PFSK-1 (cell line): ENCODE measurements around the gene C12orf43.

ENCODE experiments used
- FOXP2 ChIP-seq: optimal IDR thresholded peaks from 2 replicates; pipeline ENCODE3; 2011; ENCODE audit warnings: borderline replicate concordance, control low read depth, inconsistent platforms; ENCODE audit not compliant: insufficient read depth; ENCODE audit errors: extremely low read length, extremely low read depth
- POLR2AphosphoS5 ChIP-seq: IDR thresholded peaks from 2 replicates; pipeline ENCODE4 v1.6.1; 2012; ENCODE audit warnings: low read depth, mild to moderate bottlenecking, control low read depth, low read length, moderate library complexity
- REST ChIP-seq, 2 experiments: IDR thresholded peaks; 2 replicates each; pipeline versions ENCODE4 v1.6.1 to v1.8.0; 2011 to 2012; ENCODE audit warnings: low read depth in 2 of 2, low read length in 2 of 2, control low read depth in 1 of 2, inconsistent platforms in 1 of 2, mild to moderate bottlenecking in 1 of 2, moderate library complexity in 1 of 2; ENCODE audit not compliant: insufficient read depth in 1 of 2
- SIN3A ChIP-seq: IDR thresholded peaks from 2 replicates; pipeline ENCODE4 v1.6.1; 2012; ENCODE audit warnings: mild to moderate bottlenecking, low read length, moderate library complexity, borderline replicate concordance; ENCODE audit not compliant: insufficient read depth
- TAF1 ChIP-seq: IDR thresholded peaks from 2 replicates; pipeline ENCODE4 v1.6.1; 2012; ENCODE audit warnings: low read length, control low read depth, borderline replicate concordance; ENCODE audit not compliant: insufficient read depth

- no peak for TF ChIP-seq SIN3A
- no peak for TF ChIP-seq POLR2AphosphoS5
- no peak for TF ChIP-seq REST (IDR thresholded peaks at IDR 0.05; ENCODE audit: insufficient read depth in 1 of 2, low read depth in 2 of 2, low read length in 2 of 2)
- no peak for TF ChIP-seq TAF1
- TF ChIP-seq FOXP2 = no peak
These were observed 24.3 kb downstream of the C12orf43 start for GRCh38 chr12:120991965-120992364.
